Activated naive CD4-positive, alpha-beta T cell treated with anti-CD3 and anti-CD28 coated beads, Interleukin-2, amount 50 U/mL, for 24 hours (primary cell): ENCODE measurements around the gene NDST4.
"Not testable (repeated sequence)": the region's sequence is repeated elsewhere in the genome, so short reads cannot be mapped to it uniquely, and the experiment has no call there.

ENCODE experiments used
- H3K27ac Mint-ChIP-seq: one replicate; pipeline ENCODE4 v1.8.0; 2021; ENCODE audit warnings: mild to moderate bottlenecking, mixed read lengths
- H3K27me3 Mint-ChIP-seq: one replicate; pipeline ENCODE4 v1.8.0; 2021; ENCODE audit warnings: mixed read lengths
- H3K36me3 Mint-ChIP-seq: one replicate; pipeline ENCODE4 v1.8.0; 2021; ENCODE audit warnings: mixed read lengths
- H3K4me1 Mint-ChIP-seq: one replicate; pipeline ENCODE4 v1.8.0; 2021; ENCODE audit warnings: mixed read lengths
- H3K4me3 Mint-ChIP-seq: one replicate; pipeline ENCODE4 v1.8.0; 2021; ENCODE audit warnings: mild to moderate bottlenecking, mixed read lengths
- H3K9me3 Mint-ChIP-seq: one replicate; pipeline ENCODE4 v1.8.0; 2021; ENCODE audit warnings: mixed read lengths

Gene NDST4

GRCh38 chr4:114980399-114980798, 133.0 kb downstream of the NDST4 start:
- H3K9me3 Mint-ChIP-seq, H3K4me1 Mint-ChIP-seq, H3K27ac Mint-ChIP-seq, H3K27me3 Mint-ChIP-seq, H3K36me3 Mint-ChIP-seq, H3K4me3 Mint-ChIP-seq: not testable (repeated sequence)

- Mint-ChIP-seq H3K27me3 (no peaks in the 10 kb centered on the region), H3K4me1 (no peaks in the 10 kb centered on the region), H3K4me3 (no peak overlapping the region), H3K36me3 (no peaks in the 10 kb centered on the region), H3K9me3 (no peaks in the 10 kb centered on the region), H3K27ac (no peak overlapping the region)
These were observed 136.5 kb downstream of the NDST4 start for GRCh38 chr4:114976901-114977300.

- Mint-ChIP-seq H3K9me3 (peaks cover 11% of the 10 kb centered on the region), H3K4me1 (no peaks in the 10 kb centered on the region), H3K4me3 (no peak overlapping the region), H3K36me3 (no peaks in the 10 kb centered on the region), H3K27ac (no peak overlapping the region), H3K27me3 (no peaks in the 10 kb centered on the region)
These were observed 149.4 kb downstream of the NDST4 start for GRCh38 chr4:114964026-114964425.

GRCh38 chr4:114945616-114946015, 167.8 kb downstream of the NDST4 start:
- Mint-ChIP-seq H3K27ac (no peak overlapping the region), H3K27me3 (no peaks in the 10 kb centered on the region), H3K4me3 (no peak overlapping the region), H3K4me1 (no peaks in the 10 kb centered on the region), H3K9me3 (peaks cover 1% of the 10 kb centered on the region), H3K36me3 (no peaks in the 10 kb centered on the region)

- no peaks in the 10 kb centered on the region for H3K9me3 Mint-ChIP-seq
- no peaks in the 10 kb centered on the region for H3K36me3 Mint-ChIP-seq
- H3K4me1 Mint-ChIP-seq: no peaks in the 10 kb centered on the region
- no peak overlapping the region for H3K27ac Mint-ChIP-seq
- H3K4me3 Mint-ChIP-seq: no peak overlapping the region
- no peaks in the 10 kb centered on the region for H3K27me3 Mint-ChIP-seq
These were observed 171.9 kb downstream of the NDST4 start for GRCh38 chr4:114941503-114941902.

- no peak overlapping the region for H3K4me3 Mint-ChIP-seq
- no peaks in the 10 kb centered on the region for H3K9me3 Mint-ChIP-seq
- no peaks in the 10 kb centered on the region for H3K27me3 Mint-ChIP-seq
- H3K27ac Mint-ChIP-seq: no peak overlapping the region
- H3K36me3 Mint-ChIP-seq: no peaks in the 10 kb centered on the region
- H3K4me1 Mint-ChIP-seq: no peaks in the 10 kb centered on the region
These were observed 185.5 kb downstream of the NDST4 start for GRCh38 chr4:114927881-114928280.

- Mint-ChIP-seq H3K9me3 (no peaks in the 10 kb centered on the region), H3K27me3 (no peaks in the 10 kb centered on the region), H3K4me3 (no peak overlapping the region), H3K27ac (no peak overlapping the region), H3K4me1 (no peaks in the 10 kb centered on the region), H3K36me3 (no peaks in the 10 kb centered on the region)
These were observed 186.8 kb downstream of the NDST4 start for GRCh38 chr4:114926583-114926982.

- H3K9me3 Mint-ChIP-seq: no peaks in the 10 kb centered on the region
- no peaks in the 10 kb centered on the region for H3K4me1 Mint-ChIP-seq
- no peaks in the 10 kb centered on the region for H3K36me3 Mint-ChIP-seq
- H3K27ac Mint-ChIP-seq: no peak overlapping the region
- H3K4me3 Mint-ChIP-seq: no peak overlapping the region
- no peaks in the 10 kb centered on the region for H3K27me3 Mint-ChIP-seq
These were observed 189.1 kb downstream of the NDST4 start for GRCh38 chr4:114924311-114924710.

- H3K4me3 Mint-ChIP-seq: no peak overlapping the region
- no peaks in the 10 kb centered on the region for H3K27me3 Mint-ChIP-seq
- no peaks in the 10 kb centered on the region for H3K9me3 Mint-ChIP-seq
- H3K27ac Mint-ChIP-seq: no peak overlapping the region
- H3K4me1 Mint-ChIP-seq: no peaks in the 10 kb centered on the region
- no peaks in the 10 kb centered on the region for H3K36me3 Mint-ChIP-seq
These were observed 190.9 kb downstream of the NDST4 start for GRCh38 chr4:114922592-114922933.

- Mint-ChIP-seq H3K27me3 (no peaks in the 10 kb centered on the region), H3K27ac (no peak overlapping the region), H3K9me3 (no peaks in the 10 kb centered on the region), H3K36me3 (no peaks in the 10 kb centered on the region), H3K4me3 (no peak overlapping the region), H3K4me1 (no peaks in the 10 kb centered on the region)
These were observed 191.4 kb downstream of the NDST4 start for GRCh38 chr4:114921790-114922591.

- no peaks in the 10 kb centered on the region for H3K9me3 Mint-ChIP-seq
- no peaks in the 10 kb centered on the region for H3K4me1 Mint-ChIP-seq
- H3K4me3 Mint-ChIP-seq: no peak overlapping the region
- no peak overlapping the region for H3K27ac Mint-ChIP-seq
- H3K27me3 Mint-ChIP-seq: no peaks in the 10 kb centered on the region
- H3K36me3 Mint-ChIP-seq: no peaks in the 10 kb centered on the region
These were observed 192.2 kb downstream of the NDST4 start for GRCh38 chr4:114921191-114921590.

GRCh38 chr4:114911111-114911510, 202.3 kb downstream of the NDST4 start:
- H3K36me3 Mint-ChIP-seq: no peaks in the 10 kb centered on the region

GRCh38 chr4:114907568-114907967, 205.9 kb downstream of the NDST4 start:
- Mint-ChIP-seq H3K27ac (no peak overlapping the region), H3K27me3 (no peaks in the 10 kb centered on the region), H3K36me3 (no peaks in the 10 kb centered on the region), H3K9me3 (peaks cover 9% of the 10 kb centered on the region), H3K4me1 (no peaks in the 10 kb centered on the region), H3K4me3 (no peak overlapping the region)

More at GRCh38 chr4:114911111-114911510, 202.3 kb downstream of the NDST4 start:
- H3K4me3 Mint-ChIP-seq: no peak overlapping the region
- no peaks in the 10 kb centered on the region for H3K27me3 Mint-ChIP-seq
- peaks cover 9% of the 10 kb centered on the region for H3K9me3 Mint-ChIP-seq
- no peak overlapping the region for H3K27ac Mint-ChIP-seq
- no peaks in the 10 kb centered on the region for H3K4me1 Mint-ChIP-seq

- H3K27me3 Mint-ChIP-seq: no peaks in the 10 kb centered on the region
- H3K4me1 Mint-ChIP-seq: no peaks in the 10 kb centered on the region
- H3K4me3 Mint-ChIP-seq: no peak overlapping the region
- H3K9me3 Mint-ChIP-seq: peaks cover 5% of the 10 kb centered on the region
- H3K27ac Mint-ChIP-seq: no peak overlapping the region
- H3K36me3 Mint-ChIP-seq: no peaks in the 10 kb centered on the region
These were observed 208.4 kb downstream of the NDST4 start for GRCh38 chr4:114905017-114905416.

GRCh38 chr4:114900934-114901333, 212.5 kb downstream of the NDST4 start:
- Mint-ChIP-seq H3K36me3 (no peaks in the 10 kb centered on the region), H3K9me3 (no peaks in the 10 kb centered on the region), H3K4me1 (no peaks in the 10 kb centered on the region), H3K4me3 (no peak overlapping the region), H3K27me3 (no peaks in the 10 kb centered on the region), H3K27ac (no peak overlapping the region)

- H3K4me3 Mint-ChIP-seq: no peak overlapping the region
- peaks cover 5% of the 10 kb centered on the region for H3K9me3 Mint-ChIP-seq
- H3K36me3 Mint-ChIP-seq: no peaks in the 10 kb centered on the region
- no peaks in the 10 kb centered on the region for H3K27me3 Mint-ChIP-seq
- no peaks in the 10 kb centered on the region for H3K4me1 Mint-ChIP-seq
- no peak overlapping the region for H3K27ac Mint-ChIP-seq
These were observed 222.6 kb downstream of the NDST4 start for GRCh38 chr4:114890773-114891172.

GRCh38 chr4:114886761-114887160, 226.7 kb downstream of the NDST4 start:
- no peak overlapping the region for H3K27ac Mint-ChIP-seq
- no peaks in the 10 kb centered on the region for H3K27me3 Mint-ChIP-seq
- no peak overlapping the region for H3K4me3 Mint-ChIP-seq
- H3K9me3 Mint-ChIP-seq: no peaks in the 10 kb centered on the region
- H3K4me1 Mint-ChIP-seq: no peaks in the 10 kb centered on the region
- no peaks in the 10 kb centered on the region for H3K36me3 Mint-ChIP-seq
